Suppressor macrophage treated with lipopolysaccharide for 4 hours (primary cell): Measurements from ENCODE around the gene RBFOX1.

Experiments
- DNase-seq: peaks from one replicate; pipeline ENCODE4 v3.0.0-alpha.2; 2020

RBFOX1 gene

DNA sequence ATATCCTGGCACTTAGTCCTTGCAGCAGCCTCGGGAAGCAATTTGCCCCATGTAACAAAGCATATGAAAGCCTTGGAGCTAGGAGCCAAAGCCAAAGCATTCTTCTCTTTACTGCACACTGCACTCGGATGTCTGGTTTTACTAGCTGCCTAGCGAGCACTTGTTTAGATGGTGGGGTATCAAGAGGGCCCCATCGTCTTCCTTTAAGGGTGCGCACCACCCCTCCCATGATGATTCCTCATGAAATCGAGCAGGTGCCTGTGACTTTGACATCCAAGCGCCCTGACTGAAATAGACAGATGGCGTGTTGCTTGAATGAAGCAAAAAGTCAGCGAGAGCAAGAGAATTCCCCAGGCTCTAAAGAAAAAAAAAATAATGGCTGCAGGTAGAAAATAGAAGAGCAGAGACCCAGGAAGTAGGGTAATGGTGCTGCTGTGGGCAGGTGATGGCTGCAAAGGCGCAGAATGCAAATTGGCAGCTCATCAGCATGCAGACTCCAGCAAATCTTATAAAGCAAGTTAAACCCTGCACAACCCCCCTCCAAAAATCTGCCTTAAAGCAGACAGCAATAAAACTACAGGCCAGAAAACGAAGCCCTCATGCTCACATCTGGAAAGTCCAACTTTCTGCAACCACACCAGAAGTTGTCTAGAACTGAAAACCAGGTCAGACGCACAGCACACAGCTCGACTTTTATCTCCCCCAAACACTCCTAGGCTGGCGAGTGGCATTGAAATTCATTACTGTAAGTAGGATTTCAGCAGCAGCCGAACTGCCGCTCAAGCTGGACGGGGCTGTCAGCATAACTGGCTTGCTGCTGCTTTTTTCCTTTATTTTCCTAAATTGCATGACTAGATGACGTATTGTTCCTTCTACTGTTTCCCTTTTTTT, 384.3 kb downstream of the RBFOX1 start:
- no peak for DNase-seq

- no peak for DNase-seq
Measured at GRCh38 chr16:7722761-7723160, 390.1 kb downstream of the RBFOX1 start.

DNA sequence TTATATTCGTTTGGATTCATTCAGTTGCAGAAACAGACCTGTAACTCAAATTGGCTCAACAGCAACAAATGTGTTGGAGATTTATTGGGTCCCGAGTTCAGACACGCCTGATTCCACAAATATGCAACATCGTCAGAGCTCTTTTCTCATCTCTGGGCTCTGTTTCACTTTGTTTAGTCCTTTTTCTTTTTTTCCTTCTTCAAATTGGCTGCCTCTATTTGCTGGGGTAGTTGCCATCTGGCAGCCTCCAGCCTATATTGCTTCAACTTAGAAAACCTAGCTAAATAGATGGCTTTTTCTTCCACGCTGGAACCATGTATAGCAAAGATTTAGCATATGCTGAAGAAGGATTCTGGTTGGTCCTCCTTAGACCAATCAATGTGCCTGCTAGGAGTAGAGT, 398.5 kb downstream of the RBFOX1 start:
- no peak for DNase-seq

GRCh38 chr16:7736138-7736665, 403.6 kb downstream of the RBFOX1 start:
- DNase-seq, result no peak

DNA sequence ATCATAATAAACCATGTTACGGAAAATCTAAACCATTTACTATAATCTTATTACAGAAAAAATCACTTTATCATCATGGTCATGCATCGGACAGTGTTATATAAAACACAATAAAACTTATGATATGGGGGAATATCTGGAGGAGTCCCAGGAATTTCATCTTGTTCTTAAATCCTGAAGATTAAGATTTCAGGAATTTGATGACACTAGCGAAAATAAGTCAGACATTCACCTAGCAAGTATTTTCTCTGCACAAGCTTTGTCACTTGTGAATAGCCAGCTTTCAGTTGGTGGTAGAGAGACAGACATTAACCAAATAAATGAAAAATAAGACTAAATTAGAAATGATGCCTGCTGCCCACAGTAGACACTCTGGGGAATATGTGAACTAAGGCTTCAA, 410.0 kb downstream of the RBFOX1 start:
- no peak for DNase-seq

DNA sequence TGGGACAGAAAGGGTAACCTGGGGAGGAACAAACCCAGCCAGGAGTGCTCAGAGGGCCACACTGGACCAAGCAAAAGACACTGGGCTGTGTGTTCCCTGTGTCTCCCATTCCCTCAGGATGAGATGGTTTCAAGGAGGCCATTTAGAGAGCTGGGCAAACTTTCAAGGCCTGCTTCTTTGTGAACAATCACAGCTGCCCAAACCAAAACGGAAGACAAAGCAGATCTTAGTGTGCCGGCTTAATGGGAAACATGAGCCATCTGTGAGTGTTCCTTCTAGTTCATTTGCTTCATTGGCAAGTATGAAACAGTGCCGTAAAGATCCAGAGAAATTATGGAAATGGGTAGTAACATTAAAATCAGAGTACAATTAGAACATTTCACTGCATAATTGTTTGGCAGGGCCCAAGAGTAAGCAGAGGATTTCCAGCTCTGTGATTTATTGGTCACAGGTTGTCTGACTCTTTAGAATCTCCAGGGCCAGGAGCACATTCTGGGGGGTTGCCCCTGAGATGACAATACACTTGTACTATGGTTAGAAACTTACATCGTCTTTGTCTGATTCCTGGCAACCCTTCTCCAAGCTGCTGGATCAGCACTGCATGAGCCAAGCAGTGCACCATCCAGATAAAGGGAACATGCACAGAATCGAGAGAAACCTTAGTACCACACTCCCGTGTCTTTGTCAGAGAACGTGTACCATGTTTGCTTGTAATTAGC, 412.1 kb downstream of the RBFOX1 start:
- no peak for DNase-seq

DNA sequence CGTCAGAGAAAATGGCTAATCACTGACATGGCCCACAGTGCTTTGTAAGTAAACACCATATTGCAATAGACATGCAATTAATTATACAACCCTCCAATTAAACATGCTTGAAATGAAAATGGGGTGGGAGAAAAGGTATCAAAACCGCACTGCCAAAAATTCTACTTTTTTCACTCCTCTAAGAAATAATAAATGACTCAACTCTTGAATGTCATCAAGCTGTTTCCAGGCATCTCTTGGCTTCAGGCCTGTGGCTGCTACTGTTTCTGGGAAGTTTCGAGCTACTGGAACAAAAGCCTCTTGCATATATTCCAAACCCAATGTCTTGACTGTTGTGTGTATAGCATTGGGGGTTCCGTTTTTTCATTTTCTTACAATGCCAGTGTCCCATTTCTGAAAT, 412.6 kb downstream of the RBFOX1 start:
- no peak for DNase-seq

GRCh38 chr16:7746941-7747340, 414.3 kb downstream of the RBFOX1 start:
- no peak for DNase-seq

- no peak for DNase-seq
Measured at GRCh38 chr16:7748522-7748921, 415.9 kb downstream of the RBFOX1 start.

GRCh38 chr16:7755347-7755882, 422.8 kb downstream of the RBFOX1 start:
- no peak for DNase-seq
